HepG2 (cell line): ENCODE measurements around the gene C1orf141.

Experiments
- AHR ChIP-seq: IDR thresholded peaks from 2 replicates; pipeline ENCODE4 v1.6.1; 2018; ENCODE audit warnings: missing genetic modification reagents, missing compliant biosample characterization
- FOXJ3 ChIP-seq: sonication (generic); formaldehyde crosslinking; IDR thresholded peaks from 2 replicates; pipeline ENCODE4 v1.4.0; 2020; ENCODE audit warnings: missing genetic modification reagents, mild to moderate bottlenecking, borderline replicate concordance
- FOXK1 ChIP-seq: sonication (generic); formaldehyde crosslinking; IDR thresholded peaks from 2 replicates; pipeline ENCODE4 v1.4.0; 2020; ENCODE audit warnings: low read depth, missing genetic modification reagents, borderline replicate concordance
- NFE2L1 ChIP-seq: sonication (generic); formaldehyde crosslinking; IDR thresholded peaks from 2 replicates; pipeline ENCODE4 v1.4.0; 2020; ENCODE audit warnings: missing genetic modification reagents, mild to moderate bottlenecking, borderline replicate concordance
- NR2C2 ChIP-seq: sonication (generic); formaldehyde crosslinking; IDR thresholded peaks from 2 replicates; pipeline ENCODE4 v1.4.0; 2020; ENCODE audit warnings: missing genetic modification reagents, mild to moderate bottlenecking, moderate library complexity, borderline replicate concordance
- SETDB1 ChIP-seq: sonication (generic); formaldehyde crosslinking; IDR thresholded peaks from 2 replicates; pipeline ENCODE4 v1.5.1; 2020; ENCODE audit warnings: missing genetic modification reagents, mild to moderate bottlenecking, borderline replicate concordance
- SIN3A ChIP-seq: IDR thresholded peaks from 2 replicates; pipeline ENCODE4 v1.6.1; 2011; ENCODE audit warnings: low read depth, mild to moderate bottlenecking, control low read depth, low read length, borderline replicate concordance
- ZBTB7B ChIP-seq: sonication (generic); formaldehyde crosslinking; IDR thresholded peaks from 2 replicates; pipeline ENCODE4 v1.4.0; 2020; ENCODE audit warnings: missing genetic modification reagents
- ZNF136 ChIP-seq: sonication (generic); formaldehyde crosslinking; IDR thresholded peaks from 2 replicates; pipeline ENCODE4 v1.8.1; 2022; ENCODE audit warnings: low read depth, mild to moderate bottlenecking, moderate library complexity, missing genetic modification reagents
- ZNF75D ChIP-seq: sonication (generic); formaldehyde crosslinking; IDR thresholded peaks from 2 replicates; pipeline ENCODE4 v1.8.1; 2023; ENCODE audit warnings: missing genetic modification reagents, mild to moderate bottlenecking, borderline replicate concordance
- ZNF839 ChIP-seq: sonication (generic); formaldehyde crosslinking; IDR thresholded peaks from 2 replicates; pipeline ENCODE4 v1.4.0; 2020; ENCODE audit warnings: missing genetic modification reagents, mild to moderate bottlenecking, borderline replicate concordance

GRCh38 chr1:67165468-67166041, 30.8 kb upstream of the C1orf141 start:
- TF ChIP-seq ZNF839 (CRISPR knock-in tag) = no peak
- no peak for TF ChIP-seq FOXJ3 (CRISPR knock-in tag)
- no peak for TF ChIP-seq SETDB1
- no peak for TF ChIP-seq NR2C2
- no peak for TF ChIP-seq FOXK1 (CRISPR knock-in tag)
- TF ChIP-seq NFE2L1 (CRISPR knock-in tag) = no peak
- no peak for TF ChIP-seq ZBTB7B (CRISPR knock-in tag)
- no peak for TF ChIP-seq SIN3A
- no peak for TF ChIP-seq ZNF75D (CRISPR knock-in tag)
- no peak for TF ChIP-seq AHR
- no peak for TF ChIP-seq ZNF136
